Thymus (tissue), 11 donors: ENCODE results near the gene KRT86. TPM values are rescaled to one million over a fixed set of nuclear protein-coding genes. Genes with fewer than 3 reads are reported as not detected.

ENCODE experiments used
- DNase-seq, 9 donors: peaks; one replicate each; pipeline ENCODE4 v3.0.0-alpha.2; 2013; ENCODE audit warnings: low spot score in 9 of 9, low read depth in 6 of 9, missing footprints in 1 of 9
- H3K27ac ChIP-seq, 2 donors: one replicate each; pipeline ENCODE4 v1.5.1; 2013; ENCODE audit warnings: control low read depth in 1 of 2, low read depth in 1 of 2, low read length in 1 of 2, mild to moderate bottlenecking in 1 of 2, moderate library complexity in 1 of 2
- H3K27me3 ChIP-seq, 2 donors: one replicate each; pipeline ENCODE4 v1.5.1; 2013; ENCODE audit warnings: low read length in 1 of 2; ENCODE audit not compliant: control insufficient read depth in 2 of 2, insufficient read depth in 1 of 2
- H3K36me3 ChIP-seq, 2 donors: one replicate each; pipeline ENCODE4 v1.5.1; 2013; ENCODE audit warnings: low read length in 1 of 2, mild to moderate bottlenecking in 1 of 2, moderate library complexity in 1 of 2; ENCODE audit not compliant: control insufficient read depth in 2 of 2, insufficient read depth in 2 of 2
- H3K4me1 ChIP-seq, 2 donors: one replicate each; pipeline ENCODE4 v1.5.1; 2013; ENCODE audit warnings: low read length in 2 of 2; ENCODE audit not compliant: control insufficient read depth in 2 of 2, insufficient read depth in 2 of 2
- H3K4me3 ChIP-seq, 2 donors: one replicate each; pipeline ENCODE4 v1.5.1; 2013; ENCODE audit warnings: low read length in 2 of 2, control low read depth in 1 of 2, mild to moderate bottlenecking in 1 of 2
- H3K9me3 ChIP-seq, 2 donors: one replicate each; pipeline ENCODE4 v1.5.1; 2013; ENCODE audit warnings: low read length in 1 of 2, mild to moderate bottlenecking in 1 of 2; ENCODE audit not compliant: control insufficient read depth in 2 of 2, insufficient read depth in 1 of 2
- WGBS: extraction: QIAGEN DNeasy Blood & Tissue Kit; methylation state at CpG from one replicate; pipeline ENCODE4 v1.1.7; 2013; 5-methylcytosine and 5-hydroxymethylcytosine counted together
- polyA plus RNA-seq: library from polyadenylated mRNA; stranded (reverse); fragments of 200-250 nt; gene quantifications from one replicate; pipeline ENCODE4 v1.2.3, GENCODE V29; 2013
- total RNA-seq: library from RNA; stranded (reverse); fragments of 120-200 nt; gene quantifications from one replicate; pipeline ENCODE4 v1.2.4, GENCODE V29; 2013
- donor health status: healthy.

The KRT86 gene
- total and polyA plus RNA-seq, 2 donors = 0.42 to 1.4 TPM

- WGBS = 31% methylated on average over 12 of the region's 12 CpGs
- Histone ChIP-seq H3K9me3 (no peaks in the 10 kb centered on the region), H3K36me3 (no peaks in the 10 kb centered on the region), H3K4me3 (no peak overlapping the region), H3K4me1 (peaks cover 7 to 18% of the 10 kb centered on the region in 2 donors), H3K27ac (peak overlapping the region; percentile 55 to 67), H3K27me3 (peaks cover 0 to 15% of the 10 kb centered on the region in 2 donors)
- peak in 2 of 9 donors; percentile 4 to 23 for DNase-seq
Observed at GRCh38 chr12:52243856-52244614, 30.4 kb upstream of the KRT86 start.

- Histone ChIP-seq H3K36me3 (no peaks in the 10 kb centered on the region), H3K27ac (peak overlapping the region; percentile 33 to 43), H3K9me3 (no peaks in the 10 kb centered on the region), H3K4me1 (peaks cover 7 to 18% of the 10 kb centered on the region in 2 donors), H3K4me3 (no peak overlapping the region), H3K27me3 (peaks cover 2 to 20% of the 10 kb centered on the region in 2 donors)
- WGBS = 67% methylated on average over 3 of the region's 3 CpGs
- DNase-seq = no peak
Observed at GRCh38 chr12:52244615-52244994, 29.8 kb upstream of the KRT86 start.

- Histone ChIP-seq H3K4me1 (peaks cover 7 to 18% of the 10 kb centered on the region in 2 donors), H3K36me3 (no peaks in the 10 kb centered on the region), H3K27ac (no peak overlapping the region), H3K9me3 (no peaks in the 10 kb centered on the region), H3K4me3 (no peak overlapping the region), H3K27me3 (peaks cover 9 to 29% of the 10 kb centered on the region in 2 donors)
- WGBS = 95% methylated on average over 20 of the region's 20 CpGs
- no peak for DNase-seq
Observed at GRCh38 chr12:52245259-52245961, 29.0 kb upstream of the KRT86 start.

GRCh38 chr12:52245962-52246569, 28.4 kb upstream of the KRT86 start:
- peaks cover 9 to 35% of the 10 kb centered on the region in 2 donors for H3K27me3 ChIP-seq
- H3K36me3 ChIP-seq = no peaks in the 10 kb centered on the region
- DNase-seq = no peak
- no peak overlapping the region for H3K27ac ChIP-seq
- 95% methylated on average over 7 of the region's 7 CpGs for WGBS
- peaks cover 7 to 18% of the 10 kb centered on the region in 2 donors for H3K4me1 ChIP-seq
- H3K9me3 ChIP-seq = no peaks in the 10 kb centered on the region
- no peak overlapping the region for H3K4me3 ChIP-seq

GRCh38 chr12:52246720-52247621, 27.5 kb upstream of the KRT86 start:
- no peaks in the 10 kb centered on the region for H3K9me3 ChIP-seq
- no peak for DNase-seq
- peaks cover 7 to 18% of the 10 kb centered on the region in 2 donors for H3K4me1 ChIP-seq
- no peaks in the 10 kb centered on the region for H3K36me3 ChIP-seq
- H3K4me3 ChIP-seq = no peak overlapping the region
- no peak overlapping the region for H3K27ac ChIP-seq
- WGBS = 86% methylated on average over 10 of the region's 10 CpGs
- H3K27me3 ChIP-seq = peaks cover 9 to 42% of the 10 kb centered on the region in 2 donors

GRCh38 chr12:52247622-52248540, 26.6 kb upstream of the KRT86 start:
- 95% methylated on average over 10 of the region's 10 CpGs for WGBS
- no peak for DNase-seq
- Histone ChIP-seq H3K36me3 (no peaks in the 10 kb centered on the region), H3K4me3 (no peak overlapping the region), H3K27ac (no peak overlapping the region), H3K27me3 (peaks cover 9 to 51% of the 10 kb centered on the region in 2 donors), H3K9me3 (no peaks in the 10 kb centered on the region), H3K4me1 (peaks cover 7 to 17% of the 10 kb centered on the region in 2 donors)

GRCh38 chr12:52248541-52249461, 25.6 kb upstream of the KRT86 start:
- DNase-seq = no peak

More at GRCh38 chr12:52248541-52249461, 25.6 kb upstream of the KRT86 start:
- no peaks in the 10 kb centered on the region for H3K36me3 ChIP-seq
- no peak overlapping the region for H3K27ac ChIP-seq
- no peak overlapping the region for H3K4me3 ChIP-seq
- peaks cover 9 to 55% of the 10 kb centered on the region in 2 donors for H3K27me3 ChIP-seq
- H3K9me3 ChIP-seq = no peaks in the 10 kb centered on the region
- peaks cover 6 to 12% of the 10 kb centered on the region in 2 donors for H3K4me1 ChIP-seq
- WGBS = 95% methylated on average over 18 of the region's 18 CpGs
